ENCODE data around the gene FGF14.

FGF14 gene

GRCh38 chr13:102401766-102402165 lies at the start of gene FGF14:
Gene FGF14, minus strand, starts transcription at chr13:102402048.
- Mint-ChIP-seq H3K4me1 (ENCODE audit: low read depth) (peaks cover 27% of the 10 kb centered on the region), H3K9me3 (no peaks in the 10 kb centered on the region), H3K27me3 (peaks cover 79% of the 10 kb centered on the region), H3K4me3 (peak within 1 kb of the TSS; percentile 80), H3K36me3 (ENCODE audit: low read depth) (no peaks in the 10 kb centered on the region), H3K27ac (no peak within 1 kb of the TSS)

- H3K4me1 Mint-ChIP-seq (ENCODE audit: low read depth): no peaks in the 10 kb centered on the region
- peaks cover 42% of the 10 kb centered on the region for H3K27me3 Mint-ChIP-seq
- H3K27ac Mint-ChIP-seq: no peak overlapping the region
- no peaks in the 10 kb centered on the region for H3K9me3 Mint-ChIP-seq
- no peaks in the 10 kb centered on the region for H3K36me3 Mint-ChIP-seq (ENCODE audit: low read depth)
- H3K4me3 Mint-ChIP-seq: no peak overlapping the region
These were observed 41.4 kb upstream of the FGF14 start for GRCh38 chr13:102443249-102443648.

- H3K27ac Mint-ChIP-seq: no peak overlapping the region
- no peaks in the 10 kb centered on the region for H3K36me3 Mint-ChIP-seq (ENCODE audit: low read depth)
- no peaks in the 10 kb centered on the region for H3K4me1 Mint-ChIP-seq (ENCODE audit: low read depth)
- no peaks in the 10 kb centered on the region for H3K9me3 Mint-ChIP-seq
- H3K4me3 Mint-ChIP-seq: no peak overlapping the region
- H3K27me3 Mint-ChIP-seq: peaks cover 40% of the 10 kb centered on the region
These were observed 39.2 kb upstream of the FGF14 start for GRCh38 chr13:102441085-102441484.

GRCh38 chr13:102440259-102440936 lies 38.5 kb upstream of the FGF14 start:
- Mint-ChIP-seq H3K4me1 (ENCODE audit: low read depth) (no peaks in the 10 kb centered on the region), H3K27me3 (peaks cover 40% of the 10 kb centered on the region), H3K4me3 (no peak overlapping the region), H3K36me3 (ENCODE audit: low read depth) (no peaks in the 10 kb centered on the region), H3K27ac (no peak overlapping the region), H3K9me3 (peaks cover under 1% of the 10 kb centered on the region)

GRCh38 chr13:102422690-102423089 lies 20.8 kb upstream of the FGF14 start:
- no peaks in the 10 kb centered on the region for H3K27me3 Mint-ChIP-seq
- H3K27ac Mint-ChIP-seq: no peak overlapping the region
- H3K4me3 Mint-ChIP-seq: no peak overlapping the region
- H3K36me3 Mint-ChIP-seq (ENCODE audit: low read depth): no peaks in the 10 kb centered on the region
- no peaks in the 10 kb centered on the region for H3K4me1 Mint-ChIP-seq (ENCODE audit: low read depth)
- peaks cover 19% of the 10 kb centered on the region for H3K9me3 Mint-ChIP-seq

GRCh38 chr13:102405499-102406100 lies 3.8 kb upstream of the FGF14 start:
- no peak overlapping the region for H3K27ac Mint-ChIP-seq
- no peaks in the 10 kb centered on the region for H3K9me3 Mint-ChIP-seq
- H3K27me3 Mint-ChIP-seq: peaks cover 70% of the 10 kb centered on the region
- no peaks in the 10 kb centered on the region for H3K36me3 Mint-ChIP-seq (ENCODE audit: low read depth)
- H3K4me3 Mint-ChIP-seq: no peak overlapping the region
- peaks cover 19% of the 10 kb centered on the region for H3K4me1 Mint-ChIP-seq (ENCODE audit: low read depth)

- peak overlapping the region; percentile 80 for H3K4me3 Mint-ChIP-seq
- no peaks in the 10 kb centered on the region for H3K9me3 Mint-ChIP-seq
- peaks cover 79% of the 10 kb centered on the region for H3K27me3 Mint-ChIP-seq
- H3K27ac Mint-ChIP-seq: no peak overlapping the region
- H3K36me3 Mint-ChIP-seq (ENCODE audit: low read depth): no peaks in the 10 kb centered on the region
- H3K4me1 Mint-ChIP-seq (ENCODE audit: low read depth): peaks cover 27% of the 10 kb centered on the region
These were observed 442 bp upstream of the FGF14 start for GRCh38 chr13:102402290-102402689.

- H3K27me3 Mint-ChIP-seq: peaks cover 80% of the 10 kb centered on the region
- H3K4me1 Mint-ChIP-seq (ENCODE audit: low read depth): peaks cover 27% of the 10 kb centered on the region
- H3K27ac Mint-ChIP-seq: no peak overlapping the region
- H3K9me3 Mint-ChIP-seq: no peaks in the 10 kb centered on the region
- H3K36me3 Mint-ChIP-seq (ENCODE audit: low read depth): no peaks in the 10 kb centered on the region
- peak overlapping the region; percentile 80 for H3K4me3 Mint-ChIP-seq
These were observed 583 bp downstream of the FGF14 start for GRCh38 chr13:102401265-102401664.

- Mint-ChIP-seq H3K27ac (no peak overlapping the region), H3K36me3 (ENCODE audit: low read depth) (no peaks in the 10 kb centered on the region), H3K4me3 (peak overlapping the region; percentile 80), H3K9me3 (no peaks in the 10 kb centered on the region), H3K27me3 (peaks cover 80% of the 10 kb centered on the region), H3K4me1 (ENCODE audit: low read depth) (peaks cover 28% of the 10 kb centered on the region)
These were observed 1.1 kb downstream of the FGF14 start for GRCh38 chr13:102400675-102401145.

- peaks cover 2% of the 10 kb centered on the region for H3K36me3 Mint-ChIP-seq (ENCODE audit: low read depth)
- no peaks in the 10 kb centered on the region for H3K9me3 Mint-ChIP-seq
- H3K27ac Mint-ChIP-seq: no peak overlapping the region
These were observed 1.8 kb downstream of the FGF14 start for GRCh38 chr13:102399791-102400674.

GRCh38 chr13:102395939-102396338 lies 5.9 kb downstream of the FGF14 start:
- H3K4me3 Mint-ChIP-seq: peak overlapping the region; percentile 30

More at GRCh38 chr13:102399791-102400674, 1.8 kb downstream of the FGF14 start:
- H3K27me3 Mint-ChIP-seq: peaks cover 75% of the 10 kb centered on the region
- peak overlapping the region; percentile 80 for H3K4me3 Mint-ChIP-seq
- peaks cover 34% of the 10 kb centered on the region for H3K4me1 Mint-ChIP-seq (ENCODE audit: low read depth)

GRCh38 chr13:102395174-102395573 lies 6.7 kb downstream of the FGF14 start:
- Mint-ChIP-seq H3K4me1 (ENCODE audit: low read depth) (peaks cover 35% of the 10 kb centered on the region), H3K27ac (peak overlapping the region; percentile 76), H3K36me3 (ENCODE audit: low read depth) (peaks cover 13% of the 10 kb centered on the region), H3K4me3 (peak overlapping the region; percentile 83), H3K27me3 (peaks cover 41% of the 10 kb centered on the region), H3K9me3 (peaks cover 9% of the 10 kb centered on the region)

More at GRCh38 chr13:102395939-102396338, 5.9 kb downstream of the FGF14 start:
- Mint-ChIP-seq H3K9me3 (peaks cover 9% of the 10 kb centered on the region), H3K27ac (no peak overlapping the region), H3K4me1 (ENCODE audit: low read depth) (peaks cover 42% of the 10 kb centered on the region), H3K27me3 (peaks cover 46% of the 10 kb centered on the region), H3K36me3 (ENCODE audit: low read depth) (peaks cover 13% of the 10 kb centered on the region)

- peaks cover 33% of the 10 kb centered on the region for H3K4me1 Mint-ChIP-seq (ENCODE audit: low read depth)
- H3K9me3 Mint-ChIP-seq: peaks cover 9% of the 10 kb centered on the region
- peak overlapping the region; percentile 78 for H3K27ac Mint-ChIP-seq
- peaks cover 38% of the 10 kb centered on the region for H3K27me3 Mint-ChIP-seq
- peak overlapping the region; percentile 83 for H3K4me3 Mint-ChIP-seq
- H3K36me3 Mint-ChIP-seq (ENCODE audit: low read depth): peaks cover 13% of the 10 kb centered on the region
These were observed 7.4 kb downstream of the FGF14 start for GRCh38 chr13:102394158-102395053.

All from stimulated activated naive CD8-positive, alpha-beta T cell treated with anti-CD3 and anti-CD28 coated beads, Interleukin-15, Interleukin-2, amounts not matched to agents 100 ng/mL and 50 ng/mL, for 24 hours (primary cell).